ENCODE data around the gene ZYX.

GRCh38 chr7:143379611-143380259 lies 1.4 kb upstream of the ZYX start:
- TF ChIP-seq, protein P1, sequence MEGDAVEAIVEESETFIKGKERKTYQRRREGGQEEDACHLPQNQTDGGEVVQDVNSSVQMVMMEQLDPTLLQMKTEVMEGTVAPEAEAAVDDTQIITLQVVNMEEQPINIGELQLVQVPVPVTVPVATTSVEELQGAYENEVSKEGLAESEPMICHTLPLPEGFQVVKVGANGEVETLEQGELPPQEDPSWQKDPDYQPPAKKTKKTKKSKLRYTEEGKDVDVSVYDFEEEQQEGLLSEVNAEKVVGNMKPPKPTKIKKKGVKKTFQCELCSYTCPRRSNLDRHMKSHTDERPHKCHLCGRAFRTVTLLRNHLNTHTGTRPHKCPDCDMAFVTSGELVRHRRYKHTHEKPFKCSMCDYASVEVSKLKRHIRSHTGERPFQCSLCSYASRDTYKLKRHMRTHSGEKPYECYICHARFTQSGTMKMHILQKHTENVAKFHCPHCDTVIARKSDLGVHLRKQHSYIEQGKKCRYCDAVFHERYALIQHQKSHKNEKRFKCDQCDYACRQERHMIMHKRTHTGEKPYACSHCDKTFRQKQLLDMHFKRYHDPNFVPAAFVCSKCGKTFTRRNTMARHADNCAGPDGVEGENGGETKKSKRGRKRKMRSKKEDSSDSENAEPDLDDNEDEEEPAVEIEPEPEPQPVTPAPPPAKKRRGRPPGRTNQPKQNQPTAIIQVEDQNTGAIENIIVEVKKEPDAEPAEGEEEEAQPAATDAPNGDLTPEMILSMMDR (optimal IDR thresholded peaks at IDR 0.05 in 1 of 3, IDR thresholded peaks at IDR 0.05 in 1 of 3, conservative IDR thresholded peaks at IDR 0.05 in 1 of 3; ENCODE audit: extremely low read depth in 1 of 3, insufficient read depth in 2 of 3, low read length in 3 of 3) = no peak
- no peak for TF ChIP-seq EZH2 (IDR thresholded peaks at IDR 0.05; ENCODE audit: low read length)
